ENCODE data around the gene TIGAR. TPM values are rescaled to one million over a fixed set of nuclear protein-coding genes. Genes with fewer than 3 reads are reported as not detected.

The TIGAR gene
- total RNA-seq, 1 donor from 2014 or later = 17.2 TPM

DNA sequence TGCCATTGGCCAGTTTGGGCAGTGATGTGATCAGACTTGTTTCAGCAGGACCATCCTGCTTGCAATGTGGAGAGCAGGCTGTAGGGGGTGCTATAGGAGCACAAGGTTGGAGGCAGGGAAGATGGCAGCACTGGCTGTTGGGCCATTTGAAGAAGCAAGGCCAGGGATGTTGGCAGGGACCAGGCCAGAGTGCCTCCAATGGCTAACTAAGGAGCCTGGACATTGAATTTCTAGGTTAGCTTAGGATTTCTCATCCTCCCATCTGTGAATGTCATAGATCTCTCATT lies 35.0 kb downstream of the TIGAR start:
- Mint-ChIP-seq H3K4me3 (no peak overlapping the region), H3K4me1 (ENCODE audit: unreplicated experiment) (no peaks in the 10 kb centered on the region), H3K9me3 (no peaks in the 10 kb centered on the region), H3K27me3 (peaks cover 2% of the 10 kb centered on the region), H3K36me3 (peaks cover 24% of the 10 kb centered on the region), H3K27ac (no peak overlapping the region)
- TF ChIP-seq, protein P1, sequence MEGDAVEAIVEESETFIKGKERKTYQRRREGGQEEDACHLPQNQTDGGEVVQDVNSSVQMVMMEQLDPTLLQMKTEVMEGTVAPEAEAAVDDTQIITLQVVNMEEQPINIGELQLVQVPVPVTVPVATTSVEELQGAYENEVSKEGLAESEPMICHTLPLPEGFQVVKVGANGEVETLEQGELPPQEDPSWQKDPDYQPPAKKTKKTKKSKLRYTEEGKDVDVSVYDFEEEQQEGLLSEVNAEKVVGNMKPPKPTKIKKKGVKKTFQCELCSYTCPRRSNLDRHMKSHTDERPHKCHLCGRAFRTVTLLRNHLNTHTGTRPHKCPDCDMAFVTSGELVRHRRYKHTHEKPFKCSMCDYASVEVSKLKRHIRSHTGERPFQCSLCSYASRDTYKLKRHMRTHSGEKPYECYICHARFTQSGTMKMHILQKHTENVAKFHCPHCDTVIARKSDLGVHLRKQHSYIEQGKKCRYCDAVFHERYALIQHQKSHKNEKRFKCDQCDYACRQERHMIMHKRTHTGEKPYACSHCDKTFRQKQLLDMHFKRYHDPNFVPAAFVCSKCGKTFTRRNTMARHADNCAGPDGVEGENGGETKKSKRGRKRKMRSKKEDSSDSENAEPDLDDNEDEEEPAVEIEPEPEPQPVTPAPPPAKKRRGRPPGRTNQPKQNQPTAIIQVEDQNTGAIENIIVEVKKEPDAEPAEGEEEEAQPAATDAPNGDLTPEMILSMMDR (conservative IDR thresholded peaks at IDR 0.05) = peak; percentile 68
- no peak for DNase-seq (ENCODE audit: extremely low spot score, unreplicated experiment)

DNA sequence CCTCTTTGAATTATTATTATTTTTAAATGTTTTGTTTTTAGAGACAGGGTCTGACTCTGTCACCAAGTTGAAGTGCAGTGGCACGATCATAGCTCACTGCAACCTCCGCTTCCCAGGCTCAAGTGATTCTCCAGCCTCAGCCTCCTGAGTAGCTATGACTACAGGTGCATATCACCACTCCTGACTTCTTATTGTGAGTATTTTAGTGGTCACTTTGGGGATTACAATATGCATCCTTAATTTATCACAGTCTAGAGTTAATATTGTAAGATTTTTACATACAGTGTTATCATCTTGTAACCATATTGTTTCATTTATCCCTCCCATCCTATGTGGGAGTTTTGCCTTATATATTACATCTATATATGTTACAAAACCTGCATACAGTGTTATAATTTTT lies 45.1 kb downstream of the TIGAR start:
- no peak for DNase-seq (ENCODE audit: extremely low spot score, unreplicated experiment)
- Mint-ChIP-seq H3K36me3 (no peaks in the 10 kb centered on the region), H3K4me1 (ENCODE audit: unreplicated experiment) (no peaks in the 10 kb centered on the region), H3K4me3 (no peak overlapping the region), H3K9me3 (no peaks in the 10 kb centered on the region), H3K27me3 (peaks cover 55% of the 10 kb centered on the region), H3K27ac (no peak overlapping the region)
- TF ChIP-seq, protein P1 (conservative IDR thresholded peaks at IDR 0.05) = no peak

DNA sequence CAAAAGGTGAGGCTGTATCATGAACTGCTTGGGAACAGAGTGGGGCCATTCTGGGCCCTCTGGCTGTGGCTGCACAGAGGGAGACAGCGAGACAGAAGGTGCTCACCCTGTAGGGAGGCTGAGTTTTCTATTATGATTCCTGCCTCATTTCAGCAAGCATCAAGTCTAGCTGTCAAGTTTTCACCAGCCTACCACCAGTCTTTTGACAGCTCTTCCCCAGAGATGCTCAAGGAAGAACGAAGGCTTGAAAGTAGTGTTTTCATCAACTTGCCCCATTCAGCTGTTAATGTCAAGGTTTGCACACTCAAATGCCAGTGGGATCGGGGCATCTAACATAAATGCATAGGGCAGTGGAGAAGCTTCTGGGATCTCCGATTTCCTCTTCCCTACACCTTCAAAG lies 48.5 kb downstream of the TIGAR start:
- Mint-ChIP-seq H3K4me1 (ENCODE audit: unreplicated experiment) (no peaks in the 10 kb centered on the region), H3K27me3 (peaks cover 56% of the 10 kb centered on the region), H3K4me3 (no peak overlapping the region), H3K9me3 (no peaks in the 10 kb centered on the region), H3K27ac (no peak overlapping the region), H3K36me3 (no peaks in the 10 kb centered on the region)
- DNase-seq (ENCODE audit: extremely low spot score, unreplicated experiment) = no peak
- TF ChIP-seq, protein P1 (conservative IDR thresholded peaks at IDR 0.05) = no peak

DNA sequence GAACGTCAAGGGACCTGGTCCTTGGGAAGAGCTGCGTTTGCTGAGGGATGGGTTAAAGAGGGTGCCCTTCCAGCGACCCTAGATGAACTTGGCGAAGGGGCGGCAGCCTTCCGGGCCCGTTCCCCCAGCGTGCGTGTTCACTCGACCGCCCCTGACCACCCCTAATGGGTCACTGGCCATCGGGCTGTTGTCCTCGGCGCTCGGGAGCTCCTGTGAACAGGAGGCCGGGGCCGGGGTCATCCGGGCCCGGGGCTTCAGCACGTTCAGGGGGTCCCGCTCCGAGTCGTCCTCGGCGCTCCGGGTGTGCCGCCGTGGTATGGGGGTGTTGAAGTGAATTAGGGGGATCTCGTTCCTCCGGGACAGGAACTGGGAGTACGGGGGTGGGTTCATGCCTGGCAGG lies 49.3 kb downstream of the TIGAR start:
- Mint-ChIP-seq H3K27me3 (peaks cover 54% of the 10 kb centered on the region), H3K4me1 (ENCODE audit: unreplicated experiment) (no peaks in the 10 kb centered on the region), H3K4me3 (no peak overlapping the region), H3K27ac (no peak overlapping the region), H3K9me3 (no peaks in the 10 kb centered on the region), H3K36me3 (no peaks in the 10 kb centered on the region)
- TF ChIP-seq, protein P1 (conservative IDR thresholded peaks at IDR 0.05) = no peak
- DNase-seq (ENCODE audit: extremely low spot score, unreplicated experiment) = no peak

DNA sequence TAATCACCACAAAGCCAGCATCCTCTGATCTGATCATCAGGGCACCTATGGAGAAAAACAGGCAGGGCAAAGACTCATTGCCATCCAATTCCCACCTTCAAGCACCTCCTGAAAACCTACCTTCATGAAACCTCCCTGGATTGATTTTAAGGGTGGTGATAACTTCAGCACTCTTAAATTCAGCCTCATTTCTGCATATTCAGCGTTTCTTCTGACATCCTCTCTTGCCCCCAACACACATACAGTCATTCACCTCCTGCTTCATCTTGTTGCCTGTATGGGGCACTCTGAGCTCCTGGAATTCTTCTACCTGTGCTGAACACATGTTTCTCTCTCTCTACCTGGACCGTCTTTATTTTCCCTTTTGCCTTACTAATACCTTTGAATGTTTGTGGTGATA lies 51.6 kb downstream of the TIGAR start:
- no peak overlapping the region for H3K27ac Mint-ChIP-seq
- TF ChIP-seq, protein P1 (conservative IDR thresholded peaks at IDR 0.05) = no peak
- no peak overlapping the region for H3K4me3 Mint-ChIP-seq
- no peak for DNase-seq (ENCODE audit: extremely low spot score, unreplicated experiment)
- H3K4me1 Mint-ChIP-seq (ENCODE audit: unreplicated experiment) = no peaks in the 10 kb centered on the region
- H3K36me3 Mint-ChIP-seq = no peaks in the 10 kb centered on the region
- no peaks in the 10 kb centered on the region for H3K9me3 Mint-ChIP-seq
- H3K27me3 Mint-ChIP-seq = peaks cover 39% of the 10 kb centered on the region

DNA sequence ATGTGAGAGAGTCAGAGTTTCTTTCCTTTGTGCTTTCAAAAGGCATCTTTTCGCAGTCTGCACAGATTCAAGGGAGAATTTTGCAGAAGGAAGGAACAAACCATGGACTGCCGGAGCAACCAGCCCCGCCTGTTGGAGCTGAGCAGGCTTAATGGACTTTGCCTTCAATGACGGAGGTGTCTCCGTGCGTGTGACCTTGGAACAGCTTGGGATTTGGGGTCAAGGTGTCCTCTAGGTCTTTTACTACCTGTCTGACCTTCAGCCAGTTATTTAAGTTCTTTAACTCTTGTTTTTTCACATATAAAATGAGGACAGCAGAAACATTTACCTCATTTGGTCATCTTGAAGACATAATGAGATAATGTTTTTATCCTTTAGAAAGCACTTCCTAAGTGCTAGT lies 54.4 kb downstream of the TIGAR start:
- TF ChIP-seq, protein P1 (conservative IDR thresholded peaks at IDR 0.05) = no peak
- no peak for DNase-seq (ENCODE audit: extremely low spot score, unreplicated experiment)
- Mint-ChIP-seq H3K27me3 (peaks cover 37% of the 10 kb centered on the region), H3K4me1 (ENCODE audit: unreplicated experiment) (peaks cover 4% of the 10 kb centered on the region), H3K4me3 (no peak overlapping the region), H3K27ac (no peak overlapping the region), H3K9me3 (no peaks in the 10 kb centered on the region), H3K36me3 (no peaks in the 10 kb centered on the region)
